ENCODE data around the gene NPHS1. TPM values are rescaled to one million over a fixed set of nuclear protein-coding genes. Genes with fewer than 3 reads are reported as not detected.
"Not testable (repeated sequence)": the region's sequence is repeated elsewhere in the genome, so short reads cannot be mapped to it uniquely, and the experiment has no call there.

The NPHS1 gene
- total and polyA plus RNA-seq, 2 donors (not counting 1 experiment from before 2014, with no cell fraction given): not detected

- peaks cover 17% of the 10 kb centered on the region for H3K27me3 ChIP-seq (ENCODE audit: control insufficient read depth, insufficient read depth, low read length)
- H3K4me2 ChIP-seq (ENCODE audit: extremely low read depth, insufficient read depth, low read length): no peak overlapping the region
- H3K4me3 ChIP-seq (replicated peaks in 1 of 4; ENCODE audit: control extremely low read depth in 1 of 4, insufficient read depth in 1 of 4, low read depth in 3 of 4, low read length in 4 of 4): no peak overlapping the region
- H2AFZ ChIP-seq (ENCODE audit: low read length): no peak overlapping the region
- H3K9ac ChIP-seq (ENCODE audit: insufficient read depth, low read length): no peak overlapping the region
- no peaks in the 10 kb centered on the region for H4K20me1 ChIP-seq (ENCODE audit: control insufficient read depth, extremely low read depth, insufficient read depth, low read length)
- no peak for DNase-seq (ENCODE audit: low read depth in 2 of 2)
- no peaks in the 10 kb centered on the region for H3K9me3 ChIP-seq (ENCODE audit: control insufficient read depth, insufficient read depth, low read depth, low read length)
- no peaks in the 10 kb centered on the region for H3K79me2 ChIP-seq (ENCODE audit: control insufficient read depth, insufficient read depth, low read length)
- no peaks in the 10 kb centered on the region for H3K36me3 ChIP-seq (ENCODE audit: control insufficient read depth, insufficient read depth, low read length)
- no peak for TF ChIP-seq EZH2 (IDR thresholded peaks at IDR 0.05; ENCODE audit: low read length, missing control alignments)
- TF ChIP-seq, protein P1, sequence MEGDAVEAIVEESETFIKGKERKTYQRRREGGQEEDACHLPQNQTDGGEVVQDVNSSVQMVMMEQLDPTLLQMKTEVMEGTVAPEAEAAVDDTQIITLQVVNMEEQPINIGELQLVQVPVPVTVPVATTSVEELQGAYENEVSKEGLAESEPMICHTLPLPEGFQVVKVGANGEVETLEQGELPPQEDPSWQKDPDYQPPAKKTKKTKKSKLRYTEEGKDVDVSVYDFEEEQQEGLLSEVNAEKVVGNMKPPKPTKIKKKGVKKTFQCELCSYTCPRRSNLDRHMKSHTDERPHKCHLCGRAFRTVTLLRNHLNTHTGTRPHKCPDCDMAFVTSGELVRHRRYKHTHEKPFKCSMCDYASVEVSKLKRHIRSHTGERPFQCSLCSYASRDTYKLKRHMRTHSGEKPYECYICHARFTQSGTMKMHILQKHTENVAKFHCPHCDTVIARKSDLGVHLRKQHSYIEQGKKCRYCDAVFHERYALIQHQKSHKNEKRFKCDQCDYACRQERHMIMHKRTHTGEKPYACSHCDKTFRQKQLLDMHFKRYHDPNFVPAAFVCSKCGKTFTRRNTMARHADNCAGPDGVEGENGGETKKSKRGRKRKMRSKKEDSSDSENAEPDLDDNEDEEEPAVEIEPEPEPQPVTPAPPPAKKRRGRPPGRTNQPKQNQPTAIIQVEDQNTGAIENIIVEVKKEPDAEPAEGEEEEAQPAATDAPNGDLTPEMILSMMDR (conservative IDR thresholded peaks at IDR 0.05 in 1 of 2, IDR thresholded peaks at IDR 0.05 in 1 of 2; ENCODE audit: low read depth in 1 of 2, low read length in 2 of 2): no peak
- H3K4me1 ChIP-seq (ENCODE audit: control insufficient read depth, extremely low read depth, insufficient read depth, low read length): peaks cover 12% of the 10 kb centered on the region
- H3K27ac ChIP-seq (ENCODE audit: insufficient read depth, low read length): no peak overlapping the region
Measured at GRCh38 chr19:35871611-35872010, 19.3 kb upstream of the NPHS1 start.

GRCh38 chr19:35870798-35871197, 18.5 kb upstream of the NPHS1 start:
- no peak overlapping the region for H3K4me2 ChIP-seq (ENCODE audit: extremely low read depth, insufficient read depth, low read length)
- no peak overlapping the region for H2AFZ ChIP-seq (ENCODE audit: low read length)
- H3K27me3 ChIP-seq (ENCODE audit: control insufficient read depth, insufficient read depth, low read length): peaks cover 17% of the 10 kb centered on the region
- no peaks in the 10 kb centered on the region for H3K9me3 ChIP-seq (ENCODE audit: control insufficient read depth, insufficient read depth, low read depth, low read length)
- TF ChIP-seq EZH2 (IDR thresholded peaks at IDR 0.05; ENCODE audit: low read length, missing control alignments): no peak
- TF ChIP-seq, protein P1 (conservative IDR thresholded peaks at IDR 0.05 in 1 of 2, IDR thresholded peaks at IDR 0.05 in 1 of 2; ENCODE audit: low read depth in 1 of 2, low read length in 2 of 2): no peak
- no peak for DNase-seq (ENCODE audit: low read depth in 2 of 2)
- H3K4me3 ChIP-seq (replicated peaks in 1 of 4; ENCODE audit: control extremely low read depth in 1 of 4, insufficient read depth in 1 of 4, low read depth in 3 of 4, low read length in 4 of 4): no peak overlapping the region
- H3K9ac ChIP-seq (ENCODE audit: insufficient read depth, low read length): no peak overlapping the region
- H3K27ac ChIP-seq (ENCODE audit: insufficient read depth, low read length): no peak overlapping the region
- peaks cover 12% of the 10 kb centered on the region for H3K4me1 ChIP-seq (ENCODE audit: control insufficient read depth, extremely low read depth, insufficient read depth, low read length)
- no peaks in the 10 kb centered on the region for H3K79me2 ChIP-seq (ENCODE audit: control insufficient read depth, insufficient read depth, low read length)
- no peaks in the 10 kb centered on the region for H3K36me3 ChIP-seq (ENCODE audit: control insufficient read depth, insufficient read depth, low read length)
- no peaks in the 10 kb centered on the region for H4K20me1 ChIP-seq (ENCODE audit: control insufficient read depth, extremely low read depth, insufficient read depth, low read length)

DNA sequence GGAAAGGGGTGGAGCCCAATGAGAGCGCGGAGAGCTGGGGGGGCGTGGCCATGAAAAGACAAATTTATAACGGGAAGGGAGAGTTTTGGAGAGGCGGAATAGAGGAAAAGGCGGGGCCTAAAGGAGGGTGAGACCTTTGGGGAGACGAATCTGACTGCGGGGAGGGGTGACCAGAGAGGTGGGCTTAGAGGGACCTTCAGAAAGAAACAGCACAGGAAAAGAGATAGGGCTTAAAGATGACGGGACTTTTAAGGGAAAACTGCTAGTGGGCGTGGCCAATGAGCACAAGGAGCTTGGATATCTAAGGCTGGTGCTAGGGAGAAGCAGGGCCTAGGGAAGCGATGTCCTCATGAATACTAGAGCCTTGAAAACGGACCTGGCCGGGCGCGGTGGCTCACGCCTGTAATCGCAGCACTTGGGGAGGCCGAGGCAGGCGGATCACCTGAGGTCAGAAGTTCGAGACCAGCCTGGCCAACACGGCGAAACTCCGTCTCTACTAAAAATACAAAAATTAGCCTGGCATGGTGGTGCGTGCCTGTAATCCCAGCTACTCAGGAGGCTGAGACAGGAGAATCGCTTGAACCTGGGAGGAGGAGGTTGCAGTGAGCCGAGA, 17.9 kb upstream of the NPHS1 start:
- Histone ChIP-seq H3K4me3 (replicated peaks in 1 of 4; ENCODE audit: control extremely low read depth in 1 of 4, insufficient read depth in 1 of 4, low read depth in 3 of 4, low read length in 4 of 4) (peak overlapping the region in 1 of 4 experiments; percentile 17), H3K4me2 (ENCODE audit: extremely low read depth, insufficient read depth, low read length) (peak overlapping the region; percentile 71), H3K27me3 (ENCODE audit: control insufficient read depth, insufficient read depth, low read length) (peaks cover 17% of the 10 kb centered on the region), H3K4me1 (ENCODE audit: control insufficient read depth, extremely low read depth, insufficient read depth, low read length) (peaks cover 12% of the 10 kb centered on the region)
- H3K9ac ChIP-seq (ENCODE audit: insufficient read depth, low read length); DNase-seq (ENCODE audit: low read depth in 2 of 2); H4K20me1 ChIP-seq (ENCODE audit: control insufficient read depth, extremely low read depth, insufficient read depth, low read length); H3K79me2 ChIP-seq (ENCODE audit: control insufficient read depth, insufficient read depth, low read length); H3K9me3 ChIP-seq (ENCODE audit: control insufficient read depth, insufficient read depth, low read depth, low read length); H3K36me3 ChIP-seq (ENCODE audit: control insufficient read depth, insufficient read depth, low read length); H3K27ac ChIP-seq (ENCODE audit: insufficient read depth, low read length); H2AFZ ChIP-seq (ENCODE audit: low read length): not testable (repeated sequence)
